ENCODE results near the gene ERC1. TPM values are rescaled to one million over a fixed set of nuclear protein-coding genes. Genes with fewer than 3 reads are reported as not detected.

The ERC1 gene
- total and polyA plus RNA-seq, 2 donors (not counting 3 experiments of a cell fraction or from before 2014, with no cell fraction given) = 11.7 to 66.1 TPM

GRCh38 chr12:1471224-1471623 lies 480.2 kb downstream of the ERC1 start:
- no peak for DNase-seq (ENCODE audit: low read depth, low spot score)
- no peak for FAIRE-seq
- dilution Hi-C loops (cut with MboI; ENCODE audit: extremely low pct_ligation_motif_present, low sequenced_read_pairs) = no loop called here
- Histone ChIP-seq H3K9me3 (replicated peaks; ENCODE audit: control insufficient read depth, insufficient read depth, low read length) (no peaks in the 10 kb centered on the region), H3K4me3 (replicated peaks in 1 of 3; ENCODE audit: insufficient read depth in 1 of 3, low read depth in 1 of 3, low read length in 3 of 3) (no peak overlapping the region), H3K27me3 (ENCODE audit: control insufficient read depth in 2 of 2, insufficient read depth in 2 of 2, low read length in 2 of 2) (peaks cover 19 to 30% of the 10 kb centered on the region in 2 experiments), H3K9ac (replicated peaks; ENCODE audit: extremely low read depth, insufficient read depth, low read length) (no peak overlapping the region), H3K4me2 (ENCODE audit: insufficient read depth, low read length) (no peak overlapping the region), H3K36me3 (ENCODE audit: control insufficient read depth in 2 of 2, extremely low read depth in 1 of 2, insufficient read depth in 2 of 2, low read length in 2 of 2) (no peaks in the 10 kb centered on the region), H4K20me1 (replicated peaks; ENCODE audit: control insufficient read depth, extremely low read depth, insufficient read depth, low read length) (peaks cover 5% of the 10 kb centered on the region), H3K79me2 (ENCODE audit: control insufficient read depth, insufficient read depth, low read length) (no peaks in the 10 kb centered on the region), H3K27ac (ENCODE audit: insufficient read depth, low read depth, low read length) (no peak overlapping the region), H2AFZ (ENCODE audit: low read depth, low read length) (no peak overlapping the region), H3K4me1 (ENCODE audit: control insufficient read depth, extremely low read depth, insufficient read depth, low read length) (peaks cover 27% of the 10 kb centered on the region), H3K9me1 (replicated peaks; ENCODE audit: control insufficient read depth, extremely low read depth, insufficient read depth, low read length) (no peaks in the 10 kb centered on the region)
- POLR2A ChIA-PET = no interaction called here
- no peak for TF ChIP-seq CTCF (IDR thresholded peaks at IDR 0.05; ENCODE audit: extremely low read depth in 1 of 2, insufficient read depth in 1 of 2, low read depth in 1 of 2, low read length in 2 of 2)
- TF ChIP-seq GATA2 (IDR thresholded peaks at IDR 0.05; ENCODE audit: insufficient read depth, insufficient read length, low read depth, low read length) = no peak
- no peak for TF ChIP-seq MYC (IDR thresholded peaks at IDR 0.05; ENCODE audit: low read depth, low read length)
- TF ChIP-seq FOS (IDR thresholded peaks at IDR 0.05; ENCODE audit: borderline replicate concordance, insufficient read depth, low read length) = no peak
- no peak for TF ChIP-seq MAX (IDR thresholded peaks at IDR 0.05; ENCODE audit: insufficient read depth, insufficient read length)
- TF ChIP-seq POLR2AphosphoS5 (IDR thresholded peaks at IDR 0.05; ENCODE audit: insufficient read depth, low read depth, low read length) = no peak
- no peak for TF ChIP-seq EZH2 (IDR thresholded peaks at IDR 0.05; ENCODE audit: borderline replicate concordance, low read depth, low read length, severe bottlenecking)
- no peak for TF ChIP-seq JUN (IDR thresholded peaks at IDR 0.05; ENCODE audit: borderline replicate concordance, insufficient read depth, insufficient read length, low read depth)
- no peak for TF ChIP-seq POLR2A (IDR thresholded peaks at IDR 0.05; ENCODE audit: low read depth, low read length)
- BruUV-seq (replicated peaks) = no TSS peak
- intact Hi-C loops (cut with micrococcal nuclease) = loop anchor here (5.0 kb wide), 1 partner anchor 354 kb away; no protein-coding TSS in a partner anchor
- CTCF ChIA-PET = interaction anchor here (1.2 to 3.0 kb wide), 3 partner anchors 9 to 353 kb away, joined by 3 to 14 read pairs (median 3); no protein-coding TSS in a partner anchor
